ENCODE measurements around the gene COL26A1. TPM values are rescaled to one million over a fixed set of nuclear protein-coding genes. Genes with fewer than 3 reads are reported as not detected.
A peak's percentile ranks its signal among the peaks of the same experiment; 100 is the strongest.

Gene COL26A1
- total RNA-seq, 1 experiment from 2014 or later = 42.6 TPM

DNA sequence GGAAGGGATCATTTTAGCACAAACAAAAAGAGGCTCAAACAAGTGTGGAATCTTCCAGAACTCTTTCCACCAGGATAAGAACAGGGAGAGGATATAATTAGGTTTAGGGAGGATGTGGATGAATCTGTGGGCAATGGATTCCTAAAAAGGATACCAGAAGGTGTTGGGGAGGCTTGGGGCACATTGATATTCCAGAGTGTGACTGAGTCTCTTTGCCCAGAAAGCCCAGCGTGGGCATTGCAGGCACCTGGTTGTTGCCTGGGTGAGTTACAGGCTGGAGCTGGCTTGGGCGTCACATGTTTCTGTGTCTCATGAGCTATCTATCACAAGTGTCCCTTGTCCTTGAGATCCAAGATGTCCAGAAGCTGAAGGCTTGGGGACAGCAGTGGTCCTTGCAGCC, 3.3 kb downstream of the COL26A1 start:
- Histone ChIP-seq H3K79me2 (ENCODE audit: insufficient read depth, low read length) (peaks cover 7% of the 10 kb centered on the region; the same call in 1 of the 2 replicates), H3K79me1 (ENCODE audit: insufficient read depth, low read depth, low read length, poor library complexity, severe bottlenecking) (peaks cover 9% of the 10 kb centered on the region), H2AFZ (ENCODE audit: low read length) (no peak overlapping the region), H4K20me1 (ENCODE audit: control insufficient read depth, insufficient read depth, insufficient read length) (no peaks in the 10 kb centered on the region), H3K9ac (ENCODE audit: extremely low read depth, insufficient read length, low read length) (no peak overlapping the region), H3T11ph (ENCODE audit: low read length) (no peak overlapping the region), H3K27me3 (ENCODE audit: insufficient read depth, low read length) (no peaks in the 10 kb centered on the region), H2BK15ac (ENCODE audit: low read depth, low read length) (no peak overlapping the region), H3K56ac (ENCODE audit: insufficient read length, low read depth, low read length) (no peak overlapping the region), H3K9me3 (ENCODE audit: control insufficient read depth, low read depth, low read length) (no peaks in the 10 kb centered on the region), H4K8ac (replicated peaks; ENCODE audit: insufficient read length, low read depth, low read length) (no peak overlapping the region), H2AK5ac (ENCODE audit: insufficient read length, low read length) (no peak overlapping the region), H2BK5ac (ENCODE audit: insufficient read length, low read length) (no peak overlapping the region), H3K23me2 (ENCODE audit: insufficient read length, low read depth, low read length, poor library complexity, severe bottlenecking) (peaks cover 5% of the 10 kb centered on the region), H3K4me2 (ENCODE audit: insufficient read depth, insufficient read length, low read length) (no peak overlapping the region), H2BK120ac (ENCODE audit: low read depth, low read length, poor library complexity, severe bottlenecking) (no peak overlapping the region), H3K14ac (ENCODE audit: insufficient read depth, low read length) (no peak overlapping the region), H4K91ac (ENCODE audit: insufficient read length, low read depth, low read length) (no peak overlapping the region), H3K18ac (ENCODE audit: insufficient read length, low read depth, low read length) (no peak overlapping the region), H4K5ac (ENCODE audit: insufficient read length, low read depth, low read length) (no peak overlapping the region), H3K27ac (ENCODE audit: insufficient read length, low read depth, low read length) (no peak overlapping the region), H3K23ac (ENCODE audit: insufficient read length, low read depth, low read length) (no peak overlapping the region), H3K4me1 (ENCODE audit: insufficient read depth, low read length) (no peaks in the 10 kb centered on the region), H2BK20ac (ENCODE audit: low read depth, low read length, poor library complexity, severe bottlenecking) (no peak overlapping the region), H3K4ac (ENCODE audit: low read depth, low read length) (no peak overlapping the region), H2BK12ac (ENCODE audit: insufficient read length, low read depth, low read length) (no peak overlapping the region)
- Mint-ChIP-seq H3K36me3 (ENCODE audit: insufficient read depth in 1 of 3, low read depth in 3 of 3) (peaks cover 8 to 36% (median 30%) of the 10 kb centered on the region in 3 experiments), H3K4me3 (peak overlapping the region in 1 of 2 experiments; percentile 1; a peak in 1 of 5 replicates), H3K27ac (peak overlapping the region in 1 of 3 experiments; percentile 72; a peak in 2 of 7 replicates), H3K9me3 (peaks cover 0 to 5% of the 10 kb centered on the region in 2 experiments; a peak in 4 of 5 replicates), H3K4me1 (peaks cover 20 to 30% of the 10 kb centered on the region in 2 experiments), H3K27me3 (ENCODE audit: low read depth) (peaks cover 7% of the 10 kb centered on the region)
- TF ChIP-seq, protein P1, sequence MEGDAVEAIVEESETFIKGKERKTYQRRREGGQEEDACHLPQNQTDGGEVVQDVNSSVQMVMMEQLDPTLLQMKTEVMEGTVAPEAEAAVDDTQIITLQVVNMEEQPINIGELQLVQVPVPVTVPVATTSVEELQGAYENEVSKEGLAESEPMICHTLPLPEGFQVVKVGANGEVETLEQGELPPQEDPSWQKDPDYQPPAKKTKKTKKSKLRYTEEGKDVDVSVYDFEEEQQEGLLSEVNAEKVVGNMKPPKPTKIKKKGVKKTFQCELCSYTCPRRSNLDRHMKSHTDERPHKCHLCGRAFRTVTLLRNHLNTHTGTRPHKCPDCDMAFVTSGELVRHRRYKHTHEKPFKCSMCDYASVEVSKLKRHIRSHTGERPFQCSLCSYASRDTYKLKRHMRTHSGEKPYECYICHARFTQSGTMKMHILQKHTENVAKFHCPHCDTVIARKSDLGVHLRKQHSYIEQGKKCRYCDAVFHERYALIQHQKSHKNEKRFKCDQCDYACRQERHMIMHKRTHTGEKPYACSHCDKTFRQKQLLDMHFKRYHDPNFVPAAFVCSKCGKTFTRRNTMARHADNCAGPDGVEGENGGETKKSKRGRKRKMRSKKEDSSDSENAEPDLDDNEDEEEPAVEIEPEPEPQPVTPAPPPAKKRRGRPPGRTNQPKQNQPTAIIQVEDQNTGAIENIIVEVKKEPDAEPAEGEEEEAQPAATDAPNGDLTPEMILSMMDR (conservative IDR thresholded peaks at IDR 0.05) = no peak
- no CpG with 5 or more reads among the region's 2 CpGs for WGBS (ENCODE audit: extremely low coverage, insufficient read length, low lambda C conversion rate)
- DNase-seq = no peak
